NOMO-1 treated with DMSO at 0.1 percent for 48 hours (cell line): Measurements from ENCODE around the gene SASH1.
A peak's percentile ranks its signal among the peaks of the same experiment; 100 is the strongest.

Experiments
- DNase-seq: peaks from one replicate; lab custom pipeline; 2025; ENCODE audit not compliant: unreplicated experiment; lab: John Stamatoyannopoulos, UW

The SASH1 gene

GRCh38 chr6:148538261-148539190 is 195.9 kb downstream of the SASH1 start:
- no peak for DNase-seq

GRCh38 chr6:148543540-148543939 is 200.9 kb downstream of the SASH1 start:
- no peak for DNase-seq

GRCh38 chr6:148544421-148544820 is 201.8 kb downstream of the SASH1 start:
- no peak for DNase-seq

DNA sequence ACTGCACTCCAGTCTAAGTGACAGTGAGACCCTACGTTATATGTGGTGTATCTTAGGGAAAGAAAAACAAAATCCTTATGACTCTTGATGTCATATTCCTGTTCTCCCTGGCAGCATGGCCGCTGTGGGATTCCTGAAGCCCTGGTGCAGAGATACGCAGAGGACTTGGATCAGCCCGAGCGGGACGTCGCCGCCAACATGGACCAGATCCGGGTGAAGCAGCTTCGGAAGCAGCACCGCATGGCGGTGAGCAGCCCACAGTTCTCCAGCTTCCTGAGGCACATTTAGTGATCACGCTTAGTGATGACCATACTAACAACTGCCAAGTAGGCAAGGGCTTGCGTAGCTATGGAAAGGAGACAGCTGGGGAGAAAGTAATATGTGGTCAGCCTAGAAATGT is 203.3 kb downstream of the SASH1 start:
- DNase-seq = no peak

- DNase-seq = no peak
Observed at GRCh38 chr6:148547110-148547509, 204.5 kb downstream of the SASH1 start.

DNA sequence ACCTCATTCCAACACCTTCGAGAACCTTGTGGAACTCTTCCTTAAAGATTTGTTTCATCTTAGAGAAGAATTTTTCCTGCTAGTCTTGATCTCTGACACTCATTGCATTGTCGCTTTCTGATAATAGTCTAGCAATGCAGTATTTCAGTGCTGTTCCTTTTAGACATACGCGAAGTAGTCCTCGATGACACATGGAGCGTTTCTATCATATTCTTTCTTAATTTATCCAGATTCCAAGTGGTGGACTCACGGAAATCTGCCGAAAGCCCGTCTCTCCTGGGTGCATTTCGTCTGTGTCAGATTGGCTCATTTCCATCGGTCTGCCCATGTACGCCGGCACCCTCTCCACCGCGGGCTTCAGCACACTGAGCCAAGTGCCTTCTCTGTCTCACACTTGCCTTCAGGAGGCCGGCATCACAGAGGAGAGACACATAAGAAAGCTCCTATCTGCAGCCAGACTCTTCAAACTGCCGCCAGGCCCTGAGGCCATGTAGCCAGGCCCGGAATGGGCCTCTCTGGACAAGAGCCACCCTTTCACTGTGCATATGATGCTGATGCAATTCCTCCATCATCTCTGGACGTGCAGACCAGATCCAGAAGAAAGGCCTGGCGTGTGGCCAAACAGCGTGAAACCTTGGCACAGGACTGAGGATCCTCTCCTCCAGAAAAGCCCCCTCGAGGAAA is 205.6 kb downstream of the SASH1 start:
- DNase-seq = no peak

DNA sequence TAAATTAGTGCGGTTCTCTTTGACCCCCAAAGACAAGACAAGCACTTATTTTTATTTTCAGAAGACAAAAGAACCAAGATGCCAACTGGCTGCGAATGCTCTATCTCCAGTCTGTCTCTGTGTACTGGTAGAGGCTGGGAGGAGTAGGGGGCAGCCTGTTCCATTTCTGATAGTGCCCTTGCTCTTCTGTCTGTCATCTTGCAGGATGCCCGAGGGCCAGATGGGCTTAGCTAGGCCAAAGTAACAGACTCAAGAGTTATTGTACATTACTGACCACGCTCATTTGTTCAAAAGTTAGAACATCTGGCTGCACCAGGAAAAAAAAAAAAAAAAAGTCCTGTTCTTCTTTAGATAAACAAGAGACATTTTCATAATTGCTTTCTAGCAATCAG is 206.1 kb downstream of the SASH1 start:
- no peak for DNase-seq

DNA sequence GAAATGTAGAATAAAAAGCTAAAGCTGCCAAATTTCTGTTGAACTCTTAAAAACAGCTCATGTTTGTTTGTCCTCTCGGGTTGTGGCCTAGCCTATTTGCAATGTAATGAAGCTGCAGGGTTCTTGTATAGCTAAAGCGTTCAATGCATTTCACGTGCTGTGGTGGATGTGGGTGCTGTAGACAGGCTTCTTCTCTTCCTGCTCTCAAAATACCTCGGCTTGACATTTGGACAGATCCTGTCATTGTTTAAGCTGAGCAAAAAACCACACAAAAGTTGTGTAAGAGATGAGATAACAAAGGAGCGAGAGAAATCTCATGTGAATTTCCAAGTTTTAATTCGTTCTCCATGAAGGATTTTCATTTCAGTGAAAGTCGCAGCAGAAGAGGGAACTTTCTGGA is 207.9 kb downstream of the SASH1 start:
- DNase-seq = no peak

- DNase-seq = no peak
Observed at GRCh38 chr6:148551226-148551625, 208.6 kb downstream of the SASH1 start.

- peak; percentile 27 for DNase-seq
Observed at GRCh38 chr6:148556410-148556809, 213.8 kb downstream of the SASH1 start.

- peak; percentile 90 for DNase-seq
Observed at GRCh38 chr6:148557796-148558321, 215.2 kb downstream of the SASH1 start.

DNA sequence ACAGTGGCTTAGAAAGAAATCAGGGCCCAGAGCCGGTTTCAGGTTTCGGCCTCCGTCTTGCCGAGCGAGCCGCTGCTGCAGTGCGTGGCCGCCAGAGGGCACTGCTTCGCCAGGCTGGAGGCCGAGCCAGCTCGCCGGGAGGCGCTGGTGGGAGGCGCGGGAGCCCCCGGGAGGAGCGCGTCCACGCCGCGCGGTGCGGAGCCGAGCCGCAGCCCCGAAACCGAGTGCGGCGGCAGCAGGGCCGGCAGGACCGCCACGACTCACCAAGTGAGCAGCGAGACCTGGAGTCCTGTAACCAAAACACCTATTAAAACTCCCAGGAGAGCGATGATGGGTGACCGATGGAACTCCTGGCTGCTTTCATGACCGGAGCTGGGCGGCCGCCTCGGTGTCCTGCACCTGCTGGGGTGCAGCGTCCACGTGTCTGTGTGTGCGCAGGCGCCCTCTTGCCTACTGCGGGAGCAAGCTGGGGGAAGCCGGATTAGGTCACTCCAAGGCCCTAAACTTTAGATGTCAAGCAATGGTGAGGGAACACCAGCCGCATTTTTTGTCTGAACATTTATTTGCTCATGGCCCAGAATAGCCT is 217.3 kb downstream of the SASH1 start:
- peak; percentile 49 for DNase-seq

- DNase-seq = no peak
Observed at GRCh38 chr6:148561629-148562028, 219.0 kb downstream of the SASH1 start.

GRCh38 chr6:148563066-148563465 is 220.4 kb downstream of the SASH1 start:
- no peak for DNase-seq

DNA sequence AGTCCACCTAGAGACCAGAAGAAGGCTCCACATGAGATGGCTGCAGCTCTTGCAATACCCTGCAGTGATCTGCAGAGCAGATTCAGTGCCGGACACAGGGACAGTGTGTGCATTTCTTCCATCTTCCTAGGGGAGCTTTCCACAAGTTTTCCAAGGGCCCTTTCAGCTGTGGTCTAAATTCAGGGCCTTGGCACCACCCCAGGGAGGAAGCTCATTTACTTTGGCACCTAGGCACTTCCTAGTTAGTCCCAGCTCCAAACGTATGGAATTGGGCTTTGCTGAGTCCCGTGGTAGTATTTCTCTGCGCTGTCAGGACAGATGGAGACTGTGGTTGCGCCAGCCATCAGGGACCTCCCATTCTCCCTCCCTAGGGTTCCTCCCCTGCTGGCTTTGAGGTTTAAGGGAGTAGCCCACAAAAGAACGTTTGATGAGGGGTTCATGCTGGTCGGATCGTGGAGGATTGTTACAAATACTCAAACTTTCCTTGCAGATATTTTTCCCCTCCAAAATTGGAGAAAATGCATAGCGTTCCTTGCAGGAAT is 221.9 kb downstream of the SASH1 start:
- DNase-seq = no peak

DNA sequence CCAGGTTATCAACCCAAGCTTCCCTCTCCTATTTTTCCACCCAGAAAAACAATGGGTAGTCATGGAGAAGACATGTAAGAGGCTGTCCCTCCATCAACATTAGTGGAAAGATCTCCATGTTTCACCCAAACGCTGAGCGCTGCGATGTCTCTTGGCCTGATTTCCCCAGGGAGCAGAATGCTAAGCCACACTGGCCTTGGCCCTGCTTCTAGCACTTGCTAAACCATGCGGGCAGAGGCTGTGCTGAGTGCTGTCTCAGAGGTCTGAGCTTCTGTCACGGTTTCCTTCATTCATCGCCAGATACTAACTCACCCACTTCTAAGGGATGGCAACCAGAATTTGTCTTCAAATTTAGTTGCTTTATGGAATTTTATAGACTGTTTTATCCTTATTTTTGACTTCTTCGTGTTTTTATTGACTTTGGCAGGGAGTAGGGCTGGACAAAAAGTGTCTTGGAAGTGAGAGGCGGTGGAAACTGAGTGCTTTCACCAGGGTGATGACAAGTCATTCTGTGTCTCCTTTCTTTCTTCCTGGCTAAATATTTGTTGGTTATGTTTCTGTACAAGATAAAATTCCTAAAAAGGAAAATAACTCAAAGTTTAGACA is 222.8 kb downstream of the SASH1 start:
- DNase-seq = no peak

DNA sequence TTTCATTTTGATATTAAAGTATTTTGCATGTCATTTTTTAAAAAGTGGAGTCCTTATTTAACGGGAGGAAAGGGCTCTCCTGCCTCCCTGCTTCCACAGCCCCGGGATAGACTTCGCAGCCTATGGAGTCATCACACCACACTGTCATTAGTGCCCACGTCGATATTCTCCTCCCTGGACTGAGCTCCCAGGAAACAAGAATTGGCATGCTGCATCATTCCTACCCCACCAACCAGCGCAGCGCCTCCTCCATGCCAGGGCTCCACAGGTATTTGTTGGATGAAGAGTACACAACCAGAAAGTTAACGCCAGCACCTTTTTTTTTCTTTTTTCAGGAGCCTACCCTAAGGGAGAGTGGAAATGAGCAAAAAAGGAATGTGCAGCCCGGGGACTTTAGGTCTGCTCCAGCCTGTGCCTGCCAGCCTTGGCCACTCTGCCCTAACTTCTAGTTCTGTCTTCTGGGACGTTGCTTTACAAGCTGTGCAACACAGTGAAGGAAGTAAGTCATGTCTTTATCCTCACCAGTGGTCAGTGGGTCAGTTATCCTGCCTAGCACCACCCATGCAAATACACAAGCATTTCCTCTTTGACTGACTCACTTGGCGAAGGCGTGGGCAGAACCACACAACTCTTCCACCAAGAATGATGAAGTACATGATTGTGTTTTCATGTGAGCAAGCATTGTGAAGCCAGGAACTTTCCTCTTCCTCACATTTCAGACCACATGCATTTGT is 223.5 kb downstream of the SASH1 start:
- peak; percentile 52 for DNase-seq

- peak; percentile 52 for DNase-seq
Observed at GRCh38 chr6:148566664-148567350, 224.2 kb downstream of the SASH1 start.

- DNase-seq = no peak
Observed at GRCh38 chr6:148570456-148570855, 227.8 kb downstream of the SASH1 start.
